ENCODE measurements around the gene AKAP9.

DNA sequence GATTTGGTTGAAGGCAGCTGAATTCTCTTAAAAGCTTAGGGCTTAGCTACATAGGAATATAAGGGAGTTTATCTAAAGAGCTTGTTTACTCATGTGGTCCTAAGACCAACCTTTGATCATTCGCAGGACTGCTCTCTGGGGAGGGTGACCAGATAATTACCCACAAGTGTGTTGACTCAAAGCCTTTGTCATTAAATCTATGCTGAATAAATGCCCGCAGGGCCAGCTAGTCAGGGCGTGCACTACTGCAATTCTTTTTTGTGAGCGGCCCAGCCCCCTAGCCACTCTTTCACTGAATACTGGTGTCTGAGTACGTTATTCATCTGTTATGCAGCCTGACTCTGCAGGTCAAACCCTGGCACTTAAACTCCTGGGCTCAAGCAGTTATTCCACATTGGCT is 69.6 kb downstream of the AKAP9 start:
- TF ChIP-seq, protein P1, sequence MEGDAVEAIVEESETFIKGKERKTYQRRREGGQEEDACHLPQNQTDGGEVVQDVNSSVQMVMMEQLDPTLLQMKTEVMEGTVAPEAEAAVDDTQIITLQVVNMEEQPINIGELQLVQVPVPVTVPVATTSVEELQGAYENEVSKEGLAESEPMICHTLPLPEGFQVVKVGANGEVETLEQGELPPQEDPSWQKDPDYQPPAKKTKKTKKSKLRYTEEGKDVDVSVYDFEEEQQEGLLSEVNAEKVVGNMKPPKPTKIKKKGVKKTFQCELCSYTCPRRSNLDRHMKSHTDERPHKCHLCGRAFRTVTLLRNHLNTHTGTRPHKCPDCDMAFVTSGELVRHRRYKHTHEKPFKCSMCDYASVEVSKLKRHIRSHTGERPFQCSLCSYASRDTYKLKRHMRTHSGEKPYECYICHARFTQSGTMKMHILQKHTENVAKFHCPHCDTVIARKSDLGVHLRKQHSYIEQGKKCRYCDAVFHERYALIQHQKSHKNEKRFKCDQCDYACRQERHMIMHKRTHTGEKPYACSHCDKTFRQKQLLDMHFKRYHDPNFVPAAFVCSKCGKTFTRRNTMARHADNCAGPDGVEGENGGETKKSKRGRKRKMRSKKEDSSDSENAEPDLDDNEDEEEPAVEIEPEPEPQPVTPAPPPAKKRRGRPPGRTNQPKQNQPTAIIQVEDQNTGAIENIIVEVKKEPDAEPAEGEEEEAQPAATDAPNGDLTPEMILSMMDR (IDR thresholded peaks at IDR 0.05; ENCODE audit: extremely low read depth in 1 of 2, insufficient read depth in 1 of 2, low read depth in 1 of 2, low read length in 2 of 2) = no peak
- no peak for TF ChIP-seq POLR2A (IDR thresholded peaks at IDR 0.05; ENCODE audit: low read depth, low read length)
- TF ChIP-seq EZH2 (IDR thresholded peaks at IDR 0.05; ENCODE audit: borderline replicate concordance, low read depth, low read length, severe bottlenecking) = no peak
- no peak for TF ChIP-seq MAX (IDR thresholded peaks at IDR 0.05; ENCODE audit: insufficient read depth, insufficient read length)
- no peak for TF ChIP-seq GATA2 (IDR thresholded peaks at IDR 0.05; ENCODE audit: insufficient read depth, insufficient read length, low read depth, low read length)
- TF ChIP-seq POLR2AphosphoS5 (IDR thresholded peaks at IDR 0.05; ENCODE audit: insufficient read depth, low read depth, low read length) = no peak
- no peak for TF ChIP-seq FOS (IDR thresholded peaks at IDR 0.05; ENCODE audit: borderline replicate concordance, insufficient read depth, low read length)

Data from endothelial cell of umbilical vein (primary cell).